ENCODE measurements around the gene GAL3ST3.

- TF ChIP-seq, protein P1, sequence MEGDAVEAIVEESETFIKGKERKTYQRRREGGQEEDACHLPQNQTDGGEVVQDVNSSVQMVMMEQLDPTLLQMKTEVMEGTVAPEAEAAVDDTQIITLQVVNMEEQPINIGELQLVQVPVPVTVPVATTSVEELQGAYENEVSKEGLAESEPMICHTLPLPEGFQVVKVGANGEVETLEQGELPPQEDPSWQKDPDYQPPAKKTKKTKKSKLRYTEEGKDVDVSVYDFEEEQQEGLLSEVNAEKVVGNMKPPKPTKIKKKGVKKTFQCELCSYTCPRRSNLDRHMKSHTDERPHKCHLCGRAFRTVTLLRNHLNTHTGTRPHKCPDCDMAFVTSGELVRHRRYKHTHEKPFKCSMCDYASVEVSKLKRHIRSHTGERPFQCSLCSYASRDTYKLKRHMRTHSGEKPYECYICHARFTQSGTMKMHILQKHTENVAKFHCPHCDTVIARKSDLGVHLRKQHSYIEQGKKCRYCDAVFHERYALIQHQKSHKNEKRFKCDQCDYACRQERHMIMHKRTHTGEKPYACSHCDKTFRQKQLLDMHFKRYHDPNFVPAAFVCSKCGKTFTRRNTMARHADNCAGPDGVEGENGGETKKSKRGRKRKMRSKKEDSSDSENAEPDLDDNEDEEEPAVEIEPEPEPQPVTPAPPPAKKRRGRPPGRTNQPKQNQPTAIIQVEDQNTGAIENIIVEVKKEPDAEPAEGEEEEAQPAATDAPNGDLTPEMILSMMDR (IDR thresholded peaks at IDR 0.05) = no peak
- TF ChIP-seq ZFX (IDR thresholded peaks at IDR 0.05; ENCODE audit: borderline replicate concordance) = no peak
Measured at GRCh38 chr11:66071381-66071801, 22.4 kb upstream of the GAL3ST3 start.
